ENCODE measurements around the gene NCK2.
"Not testable (repeated sequence)": the region's sequence is repeated elsewhere in the genome, so short reads cannot be mapped to it uniquely, and the experiment has no call there.

The NCK2 gene

GRCh38 chr2:105754011-105754410 is 9.3 kb downstream of the NCK2 start:
- DNase-seq (ENCODE audit: extremely low read depth in 1 of 2, low read depth in 1 of 2): no peak

- DNase-seq (ENCODE audit: extremely low read depth in 1 of 2, low read depth in 1 of 2): no peak
Measured at GRCh38 chr2:105754994-105755393, 10.3 kb downstream of the NCK2 start.

GRCh38 chr2:105755895-105756294 is 11.2 kb downstream of the NCK2 start:
- DNase-seq (ENCODE audit: extremely low read depth in 1 of 2, low read depth in 1 of 2): no peak

- no peak for DNase-seq (ENCODE audit: extremely low read depth in 1 of 2, low read depth in 1 of 2)
Measured at GRCh38 chr2:105756435-105756834, 11.7 kb downstream of the NCK2 start.

- not testable (repeated sequence) for DNase-seq (ENCODE audit: extremely low read depth in 1 of 2, low read depth in 1 of 2)
Measured at GRCh38 chr2:105756865-105757264, 12.2 kb downstream of the NCK2 start.

DNA sequence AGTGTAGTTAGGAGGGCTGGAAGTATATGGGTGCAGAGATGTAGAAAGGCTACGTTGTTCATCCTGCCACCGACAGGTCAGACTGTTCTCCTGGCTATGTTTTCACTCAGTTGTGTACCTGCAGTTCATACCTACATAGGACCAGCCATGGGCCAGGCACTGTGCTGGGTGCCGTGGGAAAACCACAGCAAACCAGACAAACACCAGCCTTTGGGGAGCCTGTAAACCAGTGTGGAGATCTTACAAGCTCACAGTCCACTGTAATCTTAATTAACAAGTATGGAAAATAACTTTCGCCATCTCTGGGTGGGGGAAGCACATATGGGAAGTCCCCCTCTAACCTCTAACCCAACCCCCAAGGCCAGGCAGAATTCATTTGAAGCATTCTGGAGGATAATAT is 12.7 kb downstream of the NCK2 start:
- DNase-seq (ENCODE audit: extremely low read depth in 1 of 2, low read depth in 1 of 2): no peak

DNA sequence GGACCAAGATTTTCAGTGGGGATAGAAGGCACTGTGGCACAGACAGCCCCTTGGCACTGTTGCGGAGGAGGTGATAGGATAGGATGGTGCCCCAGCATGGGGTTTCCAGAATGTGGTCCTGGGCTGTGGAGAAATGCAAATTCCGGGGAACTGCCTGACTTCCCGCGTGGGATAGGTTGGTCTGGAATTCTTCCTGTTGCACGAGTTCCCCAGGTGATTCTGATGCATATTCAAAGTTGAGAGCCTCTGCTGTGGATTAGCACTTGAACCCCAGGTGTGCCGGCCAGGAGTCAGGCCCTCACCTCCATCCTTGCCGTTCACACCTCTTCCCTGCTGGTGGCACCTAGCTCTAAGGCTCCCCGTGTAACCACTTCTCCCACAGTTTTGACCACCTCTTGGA is 15.5 kb downstream of the NCK2 start:
- DNase-seq (ENCODE audit: extremely low read depth in 1 of 2, low read depth in 1 of 2): no peak

- DNase-seq (ENCODE audit: extremely low read depth in 1 of 2, low read depth in 1 of 2): no peak
Measured at GRCh38 chr2:105760639-105761337, 16.1 kb downstream of the NCK2 start.

DNA sequence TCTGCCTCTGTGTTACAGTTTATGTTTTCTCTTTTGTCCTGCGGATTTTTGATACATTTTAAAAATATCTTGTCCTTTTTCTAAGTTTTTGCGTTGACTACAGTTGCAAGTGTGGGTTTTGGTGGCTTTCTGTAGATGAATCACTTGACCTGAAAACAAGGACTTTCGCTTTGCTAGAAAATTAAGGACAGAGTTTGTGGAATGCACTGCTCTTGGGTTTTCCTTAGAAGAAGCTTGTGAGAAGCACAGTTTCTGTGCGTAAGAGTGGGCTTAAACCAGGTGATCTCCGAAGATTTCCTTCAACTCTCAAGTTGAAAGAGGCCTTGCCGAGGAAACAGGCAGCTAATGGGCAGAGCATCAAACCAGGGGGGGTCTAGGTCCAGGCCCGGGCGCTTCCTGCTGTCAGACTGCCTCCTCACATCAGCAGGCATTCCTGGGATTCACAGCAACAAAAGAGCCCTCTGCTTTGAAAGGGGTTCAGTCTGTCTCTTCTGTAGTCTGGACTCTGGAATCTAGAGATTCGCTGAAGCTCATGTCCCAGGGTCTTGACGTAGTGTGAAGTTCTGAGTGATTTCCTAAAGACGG is 17.3 kb downstream of the NCK2 start:
- DNase-seq (ENCODE audit: extremely low read depth in 1 of 2, low read depth in 1 of 2): no peak

- no peak for DNase-seq (ENCODE audit: extremely low read depth in 1 of 2, low read depth in 1 of 2)
Measured at GRCh38 chr2:105763076-105763475, 18.4 kb downstream of the NCK2 start.

DNA sequence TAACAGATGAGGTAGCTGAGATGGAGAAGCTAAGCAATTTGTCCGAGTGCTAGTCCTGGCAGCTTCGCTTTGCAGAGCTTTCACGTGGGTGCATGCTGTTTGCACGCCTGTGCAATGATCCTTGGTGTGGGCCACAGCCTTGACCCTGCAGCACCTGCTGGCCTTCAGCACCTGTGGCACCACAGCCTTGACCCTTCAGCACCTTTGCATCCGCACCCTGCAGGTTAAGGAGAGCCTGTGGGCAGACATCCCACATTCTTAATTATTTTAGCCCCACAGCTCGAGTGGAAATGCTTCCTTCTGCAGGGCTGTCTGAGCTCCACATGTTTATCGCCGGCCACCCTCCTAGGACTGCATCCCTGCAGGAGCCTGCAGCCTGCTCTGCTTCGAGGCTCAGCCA is 19.3 kb downstream of the NCK2 start:
- DNase-seq (ENCODE audit: extremely low read depth in 1 of 2, low read depth in 1 of 2): no peak

GRCh38 chr2:105765415-105766299 is 20.9 kb downstream of the NCK2 start:
- DNase-seq (ENCODE audit: extremely low read depth in 1 of 2, low read depth in 1 of 2): no peak

DNA sequence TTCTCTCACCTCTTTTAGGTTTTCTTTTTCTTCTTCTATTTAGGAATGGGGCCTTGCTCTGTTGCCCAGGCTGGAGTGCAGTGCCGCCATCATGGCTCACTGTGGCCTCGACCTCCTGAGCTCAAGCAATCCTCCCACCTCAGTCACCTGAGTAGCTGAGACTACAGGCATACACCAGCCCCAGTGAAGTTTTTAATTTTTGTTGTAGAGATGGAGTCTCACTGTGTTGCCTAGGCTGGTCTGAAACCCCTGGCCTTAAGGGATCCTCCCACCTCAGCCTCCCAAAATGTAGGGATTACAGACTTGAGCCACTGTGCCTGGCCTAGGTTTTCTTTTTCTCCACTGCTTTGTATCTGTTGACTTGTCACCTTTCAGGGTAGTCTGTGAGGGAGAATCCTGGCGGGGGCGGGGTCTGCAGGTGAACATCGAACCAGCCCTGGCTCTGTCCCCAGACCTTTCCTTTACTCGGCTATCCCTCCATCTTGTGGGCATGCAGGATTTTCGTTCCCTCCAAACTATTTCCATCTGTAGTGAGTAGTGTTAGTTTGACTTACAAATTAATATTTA is 21.7 kb downstream of the NCK2 start:
- DNase-seq (ENCODE audit: extremely low read depth in 1 of 2, low read depth in 1 of 2): no peak

DNA sequence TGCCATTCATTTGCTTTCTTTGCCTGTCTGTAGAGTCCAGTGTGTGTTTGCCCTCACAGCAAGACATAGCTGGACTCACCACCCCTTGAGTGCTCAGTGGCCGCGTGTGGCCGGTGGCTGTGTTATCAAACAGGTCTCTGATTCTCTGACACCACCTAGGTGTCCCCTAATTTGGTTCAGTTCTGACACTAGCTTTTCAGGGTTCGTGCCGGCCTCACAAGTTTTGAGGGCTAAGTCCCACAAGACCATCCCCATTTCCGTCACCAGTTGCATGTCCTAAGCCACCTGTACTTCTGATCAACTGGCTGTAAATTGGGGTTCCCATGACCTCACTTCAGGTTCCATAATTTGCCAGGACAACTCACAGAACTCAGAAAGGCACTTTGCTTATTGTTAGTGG is 23.5 kb downstream of the NCK2 start:
- DNase-seq (ENCODE audit: extremely low read depth in 1 of 2, low read depth in 1 of 2): no peak

- DNase-seq (ENCODE audit: extremely low read depth in 1 of 2, low read depth in 1 of 2): no peak
Measured at GRCh38 chr2:105768961-105769452, 24.3 kb downstream of the NCK2 start.

- DNase-seq (ENCODE audit: extremely low read depth in 1 of 2, low read depth in 1 of 2): no peak
Measured at GRCh38 chr2:105769504-105769903, 24.8 kb downstream of the NCK2 start.

DNA sequence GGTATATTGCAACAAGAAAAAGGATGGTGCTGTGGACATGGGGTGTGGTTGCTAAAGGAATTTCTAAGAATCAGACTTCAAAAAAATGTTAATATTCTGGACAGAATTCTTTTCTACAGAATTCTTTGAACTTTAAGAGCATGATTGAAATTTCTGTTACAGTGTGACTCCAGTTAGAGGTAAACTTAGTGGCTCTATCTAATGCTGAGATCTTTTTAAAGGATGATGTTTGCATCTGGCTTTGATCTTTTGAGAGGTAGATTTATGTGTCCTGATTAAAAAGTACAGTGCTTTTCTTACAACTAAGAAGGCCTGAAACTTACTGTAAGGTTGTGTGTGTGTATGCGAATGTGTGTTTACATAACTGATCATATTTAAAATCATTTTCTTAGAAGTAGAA is 25.4 kb downstream of the NCK2 start:
- no peak for DNase-seq (ENCODE audit: extremely low read depth in 1 of 2, low read depth in 1 of 2)

DNA sequence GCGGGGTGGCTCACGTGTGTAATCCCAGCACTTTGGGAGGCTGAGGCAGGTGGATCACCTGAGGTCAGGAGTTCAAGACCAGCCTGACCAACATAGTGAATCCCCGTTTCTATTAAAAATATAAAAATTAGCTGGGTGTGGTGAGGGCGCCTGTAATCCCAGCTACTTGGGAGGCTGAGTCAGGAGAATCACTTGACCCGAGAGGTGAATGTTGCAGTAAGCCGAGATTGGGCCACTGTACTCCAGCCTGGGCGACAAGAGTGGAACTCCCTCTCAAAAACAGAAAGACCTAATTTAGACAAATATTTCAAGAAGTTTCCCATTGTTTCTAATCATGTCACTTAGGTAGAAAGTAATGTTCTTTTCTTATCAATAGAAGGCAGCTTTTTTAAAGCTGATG is 26.6 kb downstream of the NCK2 start:
- not testable (repeated sequence) for DNase-seq (ENCODE audit: extremely low read depth in 1 of 2, low read depth in 1 of 2)

DNA sequence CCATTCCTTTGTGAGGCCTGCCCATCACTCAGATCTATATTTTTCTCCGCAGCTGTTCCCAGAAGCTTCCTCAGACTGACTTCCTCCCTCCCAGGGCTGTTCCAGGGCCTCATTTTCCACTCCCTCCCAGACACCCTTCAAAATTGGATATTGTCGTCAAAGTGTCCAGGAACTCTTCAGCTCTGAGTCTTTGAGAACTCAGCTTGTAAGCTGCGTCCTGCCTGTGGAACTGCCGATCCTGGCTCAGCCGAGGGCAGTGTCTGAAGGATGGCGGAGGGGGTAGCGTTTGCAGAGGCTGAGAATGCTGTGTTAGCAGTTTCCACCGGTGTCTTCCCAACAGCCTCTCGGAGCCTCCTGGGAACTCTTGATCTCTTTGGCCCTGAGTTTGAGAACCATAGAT is 27.1 kb downstream of the NCK2 start:
- DNase-seq (ENCODE audit: extremely low read depth in 1 of 2, low read depth in 1 of 2): no peak

DNA sequence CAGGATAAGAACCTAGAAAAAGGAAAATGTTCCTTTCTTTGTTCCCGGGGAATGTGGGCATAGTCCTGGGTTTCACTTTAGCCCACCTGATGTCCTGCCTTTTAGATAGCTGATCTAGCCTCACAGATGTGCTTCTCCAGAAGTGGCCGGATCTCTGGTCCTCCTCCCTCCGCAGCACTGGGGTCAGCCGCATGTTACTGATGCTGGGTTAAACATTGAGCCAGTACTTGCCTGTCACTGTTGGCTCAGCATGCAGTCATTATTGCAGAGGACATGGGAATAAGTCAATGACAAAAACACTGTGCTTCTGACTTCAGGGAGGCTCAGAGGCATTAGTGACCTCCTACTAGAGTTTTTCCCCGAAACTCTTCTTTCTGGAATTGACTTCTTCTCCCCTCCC is 27.6 kb downstream of the NCK2 start:
- DNase-seq (ENCODE audit: extremely low read depth in 1 of 2, low read depth in 1 of 2): no peak

- DNase-seq (ENCODE audit: extremely low read depth in 1 of 2, low read depth in 1 of 2): no peak
Measured at GRCh38 chr2:105773568-105773967, 28.9 kb downstream of the NCK2 start.
